Measurements from ENCODE around the gene TAF11L4.
"Not testable (repeated sequence)": the region's sequence is repeated elsewhere in the genome, so short reads cannot be mapped to it uniquely, and the experiment has no call there.

GRCh38 chr5:17524935-17525334 lies 3.3 kb downstream of the TAF11L4 start, which contains the start of gene TAF11L5:
- not testable (repeated sequence) for TF ChIP-seq POLR2A (IDR thresholded peaks at IDR 0.05; ENCODE audit: low read length); GATA1 (IDR thresholded peaks at IDR 0.05; ENCODE audit: low read depth, low read length)
